Measurements from ENCODE around the gene BAMBI.

The BAMBI gene

DNA sequence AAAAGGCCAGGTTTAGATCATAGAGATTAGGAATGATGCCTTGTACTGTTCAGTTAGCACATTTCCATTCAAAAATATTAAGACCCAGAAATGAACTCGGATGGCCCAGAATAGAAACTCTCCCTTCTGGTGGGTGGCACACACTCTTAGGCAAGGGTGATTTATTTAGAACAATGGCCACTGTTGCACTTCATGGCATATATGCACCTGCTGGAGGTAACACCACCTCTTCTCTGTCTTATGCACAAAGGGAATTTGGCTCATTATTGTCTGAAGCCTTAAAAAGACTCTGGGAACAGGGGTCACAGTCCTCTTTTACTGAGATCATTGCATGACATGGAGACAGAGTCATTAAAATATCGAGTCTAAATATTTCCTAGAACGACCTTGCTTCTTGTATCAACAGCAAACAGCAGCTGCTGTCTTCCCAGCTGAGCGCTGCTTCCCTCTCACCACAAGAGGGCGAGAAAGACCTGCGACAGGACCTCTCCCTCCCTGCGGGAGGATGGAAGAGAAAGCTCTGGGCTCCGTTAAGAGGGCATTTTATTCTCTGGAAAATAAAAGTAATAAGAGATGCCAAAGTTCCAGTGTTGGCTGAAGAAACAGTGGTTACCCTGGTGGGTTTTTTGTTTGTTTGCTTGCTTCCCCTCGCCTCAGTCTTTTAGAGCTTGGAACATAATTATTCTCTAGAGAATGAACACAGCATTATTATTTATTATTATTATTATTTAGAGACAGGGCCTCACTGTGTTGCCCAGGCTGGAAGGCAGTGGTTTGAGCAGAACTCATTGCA lies 13.5 kb upstream of the BAMBI start:
- H3K4me1 Mint-ChIP-seq (ENCODE audit: low read depth) = peaks cover 14% of the 10 kb centered on the region
- no peaks in the 10 kb centered on the region for H3K36me3 Mint-ChIP-seq (ENCODE audit: low read depth)
- no peak overlapping the region for H3K27ac Mint-ChIP-seq
- H3K9me3 Mint-ChIP-seq = no peaks in the 10 kb centered on the region
- intact Hi-C loops (cut with micrococcal nuclease) = loop anchor here (1.0 to 5.0 kb wide), 2 partner anchors 328 to 639 kb away; no protein-coding TSS in a partner anchor
- H3K27me3 Mint-ChIP-seq = peaks cover 64% of the 10 kb centered on the region
- no peak overlapping the region for H3K4me3 Mint-ChIP-seq

DNA sequence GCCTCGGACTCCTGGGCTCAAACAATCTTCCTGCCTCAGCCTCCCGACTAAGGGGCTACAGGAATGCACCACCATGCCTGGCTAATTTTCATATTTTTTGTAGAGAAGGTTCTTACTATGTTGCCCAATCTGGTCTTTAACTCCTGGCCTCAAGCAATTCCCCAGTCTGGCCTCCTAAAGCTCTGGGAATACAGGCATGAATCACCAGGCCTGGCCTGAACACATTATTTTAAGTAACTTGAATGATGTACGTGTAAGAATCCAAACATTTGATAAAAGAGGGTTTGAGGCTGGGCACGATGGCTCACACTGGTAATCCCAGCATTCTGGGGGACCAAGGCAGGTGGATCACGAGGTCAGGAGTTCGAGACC lies 13.0 kb upstream of the BAMBI start:
- Mint-ChIP-seq H3K4me3 (no peak overlapping the region), H3K36me3 (ENCODE audit: low read depth) (no peaks in the 10 kb centered on the region), H3K9me3 (no peaks in the 10 kb centered on the region), H3K27me3 (peaks cover 69% of the 10 kb centered on the region), H3K27ac (no peak overlapping the region), H3K4me1 (ENCODE audit: low read depth) (peaks cover 20% of the 10 kb centered on the region)
- intact Hi-C loops (cut with micrococcal nuclease) = loop anchor here (1.0 to 5.0 kb wide), 2 partner anchors 327 to 638 kb away; no protein-coding TSS in a partner anchor

DNA sequence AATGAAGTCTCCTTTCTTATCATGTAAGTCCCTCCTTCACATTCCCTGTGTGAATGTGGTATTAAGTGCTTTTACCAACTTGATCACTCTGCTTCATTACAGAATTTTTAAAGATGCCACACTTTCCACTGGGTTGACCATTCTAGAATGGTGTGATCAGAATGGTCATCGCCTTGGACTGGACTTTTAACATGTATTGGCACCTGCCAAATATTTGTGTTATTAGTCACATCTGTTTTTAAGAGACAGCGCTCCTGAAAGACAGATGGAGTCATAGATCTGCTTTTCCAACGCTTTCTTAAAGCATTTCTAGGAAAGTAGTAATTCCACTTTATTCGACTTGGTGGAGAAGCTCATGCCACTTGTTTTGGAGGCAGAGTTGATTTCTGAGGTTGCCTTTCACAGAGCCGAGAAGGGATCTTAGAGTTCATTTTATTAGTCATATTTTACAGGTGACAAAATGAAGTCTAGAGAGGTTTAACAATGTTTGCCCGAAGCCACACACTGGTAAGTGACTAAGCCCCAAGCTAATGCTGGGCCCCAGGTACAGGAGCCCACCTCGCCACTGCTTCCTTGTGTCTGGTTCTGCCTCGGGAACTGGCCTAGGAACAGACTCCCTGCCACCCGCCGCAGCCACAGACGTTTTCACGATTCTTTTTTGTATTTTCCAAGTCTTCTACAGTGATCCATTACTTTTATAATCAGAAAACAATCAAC lies 10.4 kb upstream of the BAMBI start:
- peaks cover 15% of the 10 kb centered on the region for H3K4me1 Mint-ChIP-seq (ENCODE audit: low read depth)
- H3K4me3 Mint-ChIP-seq = no peak overlapping the region
- H3K9me3 Mint-ChIP-seq = no peaks in the 10 kb centered on the region
- no peaks in the 10 kb centered on the region for H3K36me3 Mint-ChIP-seq (ENCODE audit: low read depth)
- intact Hi-C loops (cut with micrococcal nuclease) = no loop called here
- no peak overlapping the region for H3K27ac Mint-ChIP-seq
- H3K27me3 Mint-ChIP-seq = peaks cover 83% of the 10 kb centered on the region

DNA sequence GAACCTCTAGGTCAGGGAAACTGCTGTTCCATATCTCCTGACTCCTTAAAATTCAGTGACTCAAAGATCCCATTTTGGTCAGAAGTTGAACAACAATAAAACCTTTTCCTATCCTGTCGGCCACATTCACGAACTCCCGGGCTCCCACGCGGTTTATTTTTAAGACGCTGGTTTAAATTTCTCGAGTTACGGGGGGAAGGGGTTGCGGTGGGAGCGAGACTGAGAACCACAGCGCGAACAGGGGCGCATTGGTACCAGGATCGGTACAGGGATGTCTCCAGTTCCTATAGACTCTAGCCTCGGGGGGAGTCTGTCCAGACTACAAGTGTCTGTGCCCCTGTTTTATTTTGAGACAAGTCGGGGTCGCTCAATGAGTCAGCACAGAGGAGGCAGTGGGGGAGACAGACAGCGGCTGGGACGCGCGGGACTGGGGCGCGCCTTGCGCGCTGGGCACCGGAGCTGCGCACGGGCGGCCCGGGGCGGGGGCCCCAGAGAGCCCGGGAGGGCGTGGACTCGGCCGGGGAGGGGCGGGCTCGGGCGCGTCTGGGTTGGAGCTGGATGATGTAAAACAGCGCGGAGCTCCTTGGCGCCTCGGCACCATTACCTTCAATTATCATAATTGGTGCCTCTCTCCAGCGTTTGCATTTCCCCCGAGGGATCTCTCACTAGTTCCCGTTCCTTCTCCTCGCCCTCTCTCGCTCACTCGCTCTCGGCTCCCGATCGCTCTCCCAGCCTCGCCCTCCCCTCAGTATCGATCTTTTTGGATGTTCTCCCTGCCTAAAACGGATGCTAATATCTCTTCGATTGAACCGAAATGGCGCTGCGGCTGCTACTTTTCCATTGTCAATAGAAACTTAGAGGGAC lies 8.7 kb upstream of the BAMBI start:
- Mint-ChIP-seq H3K36me3 (ENCODE audit: low read depth) (no peaks in the 10 kb centered on the region), H3K27ac (no peak overlapping the region), H3K9me3 (no peaks in the 10 kb centered on the region), H3K4me3 (no peak overlapping the region), H3K4me1 (ENCODE audit: low read depth) (peaks cover 15% of the 10 kb centered on the region), H3K27me3 (peaks cover 81% of the 10 kb centered on the region)
- intact Hi-C loops (cut with micrococcal nuclease) = no loop called here

DNA sequence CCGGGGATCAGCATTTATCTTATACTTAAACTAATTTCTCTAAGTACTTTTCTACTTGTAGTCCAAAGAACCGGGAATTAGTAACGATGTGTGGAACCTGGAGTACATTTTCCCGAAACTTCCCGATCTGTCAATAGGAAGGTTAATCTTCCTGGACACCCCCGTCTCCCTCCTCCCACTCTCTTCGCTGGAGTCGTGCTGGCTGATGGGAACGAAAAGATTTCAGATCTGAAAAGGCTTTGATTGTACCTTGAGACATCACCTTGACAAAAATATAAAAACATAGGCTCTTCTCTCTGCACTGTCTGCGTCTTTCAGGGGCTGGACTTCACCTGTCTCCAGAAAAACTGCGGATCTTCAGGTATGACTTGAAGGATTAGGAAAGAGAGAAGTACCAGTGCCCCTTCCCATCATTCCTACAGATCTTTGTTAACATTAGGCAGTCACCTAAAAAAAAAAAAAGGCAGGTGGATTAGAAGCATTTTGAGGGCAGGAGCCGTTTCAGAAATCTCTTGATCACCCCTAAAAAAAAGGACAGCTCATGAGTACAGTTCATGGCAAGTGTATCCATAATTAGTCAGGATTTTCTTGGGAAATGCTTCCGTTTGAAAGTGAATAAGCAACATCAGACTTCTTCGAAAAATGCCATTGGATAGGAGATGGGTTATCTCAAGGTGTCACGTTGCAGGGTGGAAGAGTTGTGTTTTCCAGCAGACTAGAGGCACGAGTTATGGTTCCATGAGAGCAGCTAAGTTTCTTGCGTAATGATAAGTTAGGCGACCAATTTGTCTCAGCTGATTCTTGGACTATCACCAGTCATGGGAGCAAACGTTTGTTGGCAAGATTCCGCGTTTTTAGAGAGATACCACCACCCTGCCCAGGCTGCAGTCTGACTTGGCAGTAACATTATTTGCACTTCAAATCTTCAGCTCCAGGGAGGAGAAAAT lies 7.8 kb upstream of the BAMBI start:
- Mint-ChIP-seq H3K36me3 (ENCODE audit: low read depth) (no peaks in the 10 kb centered on the region), H3K27ac (no peak overlapping the region), H3K4me1 (ENCODE audit: low read depth) (peaks cover 15% of the 10 kb centered on the region), H3K27me3 (peaks cover 86% of the 10 kb centered on the region), H3K9me3 (no peaks in the 10 kb centered on the region), H3K4me3 (no peak overlapping the region)
- intact Hi-C loops (cut with micrococcal nuclease) = no loop called here

DNA sequence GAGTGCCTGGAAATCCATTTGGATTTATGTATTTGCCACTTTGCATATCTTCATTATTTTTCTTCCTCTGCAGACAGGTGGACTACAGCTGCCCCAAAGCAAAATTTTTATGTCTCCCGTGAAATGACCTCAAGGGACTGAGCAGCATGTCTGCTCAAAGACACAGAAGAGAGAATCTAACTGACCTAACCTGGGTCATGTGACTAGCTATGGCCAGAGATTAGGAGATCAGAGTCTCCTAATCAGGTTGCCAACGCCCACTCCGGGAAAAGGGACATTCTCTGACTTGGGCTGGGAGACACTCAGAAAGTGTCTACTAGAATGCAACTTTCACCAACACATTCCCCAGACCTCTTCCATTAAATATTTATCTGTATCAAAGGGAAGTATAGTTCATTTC lies 2.5 kb upstream of the BAMBI start:
- no peaks in the 10 kb centered on the region for H3K9me3 Mint-ChIP-seq
- H3K27me3 Mint-ChIP-seq = peaks cover 80% of the 10 kb centered on the region
- intact Hi-C loops (cut with micrococcal nuclease) = no loop called here
- peaks cover 20% of the 10 kb centered on the region for H3K4me1 Mint-ChIP-seq (ENCODE audit: low read depth)
- no peak overlapping the region for H3K4me3 Mint-ChIP-seq
- no peak overlapping the region for H3K27ac Mint-ChIP-seq
- H3K36me3 Mint-ChIP-seq (ENCODE audit: low read depth) = no peaks in the 10 kb centered on the region

DNA sequence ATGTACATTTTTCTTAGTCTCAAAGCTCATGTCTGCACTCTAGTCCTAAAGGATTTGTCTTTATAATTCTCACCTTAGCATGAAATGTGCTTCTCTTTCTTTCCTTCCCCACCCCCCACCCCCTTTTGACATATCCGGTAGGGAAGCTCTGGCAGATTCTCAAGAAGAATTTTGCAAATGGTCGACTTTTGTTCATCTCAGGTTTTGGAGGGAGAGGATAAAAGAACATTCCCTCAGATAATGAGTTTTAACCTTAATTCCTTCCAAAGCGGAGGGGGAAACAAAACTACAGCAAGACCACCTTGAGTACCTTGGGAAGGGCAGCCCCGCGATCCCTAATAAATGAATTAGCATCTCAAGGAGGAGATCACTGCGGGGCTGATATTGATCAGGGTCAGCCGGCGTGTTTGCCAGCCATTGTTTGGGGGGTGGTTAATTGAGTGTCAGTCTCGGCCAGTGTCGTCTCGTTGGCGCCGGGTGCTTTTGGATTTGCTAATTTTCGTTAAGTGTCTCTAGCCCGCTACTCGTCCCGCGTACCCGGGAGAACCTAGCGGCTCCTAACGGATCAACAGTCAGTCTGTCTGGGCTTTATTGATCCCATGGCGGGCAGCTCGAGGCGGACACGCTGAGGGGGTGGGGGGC lies 874 bp upstream of the BAMBI start:
- intact Hi-C loops (cut with micrococcal nuclease) = no loop called here
- Mint-ChIP-seq H3K27me3 (peaks cover 76% of the 10 kb centered on the region), H3K27ac (no peak overlapping the region), H3K4me3 (peak overlapping the region; percentile 60), H3K9me3 (no peaks in the 10 kb centered on the region), H3K36me3 (ENCODE audit: low read depth) (no peaks in the 10 kb centered on the region), H3K4me1 (ENCODE audit: low read depth) (peaks cover 27% of the 10 kb centered on the region)

DNA sequence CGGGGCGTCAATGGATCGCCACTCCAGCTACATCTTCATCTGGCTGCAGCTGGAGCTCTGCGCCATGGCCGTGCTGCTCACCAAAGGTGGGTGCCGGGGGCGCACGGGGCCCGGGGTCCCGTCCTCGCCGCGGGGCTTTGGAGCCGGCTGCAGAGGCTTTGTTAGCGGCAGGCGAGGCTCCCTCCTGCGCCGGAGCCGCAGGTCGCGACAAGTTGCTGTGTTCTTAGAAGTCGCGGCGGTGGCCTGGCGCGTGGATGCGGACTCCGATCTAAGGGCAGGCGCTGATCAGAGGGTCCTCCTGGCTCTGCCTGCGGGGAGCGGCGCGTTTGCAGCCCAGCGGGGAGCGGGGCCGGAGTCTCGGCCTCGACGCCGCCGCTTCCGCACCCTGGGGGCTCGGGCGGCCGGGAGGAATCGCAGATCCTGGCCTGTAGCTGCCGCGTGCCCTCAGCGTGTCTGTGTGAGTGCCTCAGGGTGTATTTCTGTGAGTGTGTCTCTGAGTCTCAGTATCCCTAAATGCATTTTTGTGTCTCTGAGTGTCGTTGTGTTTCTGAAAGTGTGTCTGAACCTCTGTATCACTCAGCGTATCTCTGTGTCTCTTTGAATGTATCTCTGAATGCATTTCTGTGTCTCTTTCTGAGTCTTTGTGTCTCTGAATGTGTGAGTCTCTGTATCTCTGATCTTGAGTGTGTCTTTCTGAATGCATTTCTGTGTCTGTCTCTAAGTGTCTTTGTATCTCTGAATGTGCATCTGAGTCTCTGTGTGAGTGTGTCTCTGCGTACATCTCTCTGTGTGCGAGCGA lies 766 bp downstream of the BAMBI start:
- Mint-ChIP-seq H3K9me3 (no peaks in the 10 kb centered on the region), H3K27ac (no peak overlapping the region), H3K36me3 (ENCODE audit: low read depth) (no peaks in the 10 kb centered on the region), H3K4me1 (ENCODE audit: low read depth) (peaks cover 27% of the 10 kb centered on the region), H3K27me3 (peaks cover 69% of the 10 kb centered on the region), H3K4me3 (peak overlapping the region; percentile 67)
- intact Hi-C loops (cut with micrococcal nuclease) = no loop called here

DNA sequence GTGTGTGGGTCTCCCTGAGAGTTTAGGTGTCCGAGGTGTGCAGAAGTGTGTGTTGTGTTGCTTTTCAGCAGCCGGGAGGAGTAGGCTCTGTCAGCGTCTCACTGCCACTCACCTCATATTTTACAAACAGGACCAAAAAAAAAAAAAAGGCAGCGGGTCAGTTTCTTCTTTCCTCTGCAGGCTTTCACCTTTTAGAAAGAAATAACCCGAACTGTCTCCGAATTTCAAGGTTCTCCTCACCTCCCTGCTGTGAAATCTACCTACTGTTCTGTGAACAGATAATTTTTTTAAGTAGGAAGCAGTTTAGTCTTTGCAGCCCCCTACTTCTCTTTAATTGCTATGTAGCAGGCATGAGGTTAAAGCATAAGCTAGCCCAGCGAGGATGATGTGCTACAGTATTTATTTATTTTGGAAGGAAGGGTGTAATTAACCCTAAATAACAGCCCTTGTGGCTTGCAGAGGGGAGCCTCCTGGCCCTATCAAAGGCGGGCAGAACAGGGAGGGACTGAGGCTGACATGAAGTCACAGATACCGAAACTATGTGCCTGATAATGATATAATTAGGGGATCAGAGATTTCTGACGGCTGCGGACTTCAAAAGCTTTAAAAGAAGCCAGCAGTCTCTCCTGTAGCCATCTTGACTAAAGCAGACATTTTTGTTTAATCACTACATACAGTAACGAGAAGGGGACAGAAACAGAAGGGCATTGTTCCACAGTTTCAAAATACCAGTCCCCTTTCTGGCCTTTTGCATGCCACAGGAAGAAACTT lies 1.6 kb downstream of the BAMBI start:
- Mint-ChIP-seq H3K4me3 (peak overlapping the region; percentile 67), H3K27ac (no peak overlapping the region), H3K36me3 (ENCODE audit: low read depth) (no peaks in the 10 kb centered on the region), H3K27me3 (peaks cover 66% of the 10 kb centered on the region), H3K9me3 (no peaks in the 10 kb centered on the region), H3K4me1 (ENCODE audit: low read depth) (peaks cover 27% of the 10 kb centered on the region)
- intact Hi-C loops (cut with micrococcal nuclease) = no loop called here

DNA sequence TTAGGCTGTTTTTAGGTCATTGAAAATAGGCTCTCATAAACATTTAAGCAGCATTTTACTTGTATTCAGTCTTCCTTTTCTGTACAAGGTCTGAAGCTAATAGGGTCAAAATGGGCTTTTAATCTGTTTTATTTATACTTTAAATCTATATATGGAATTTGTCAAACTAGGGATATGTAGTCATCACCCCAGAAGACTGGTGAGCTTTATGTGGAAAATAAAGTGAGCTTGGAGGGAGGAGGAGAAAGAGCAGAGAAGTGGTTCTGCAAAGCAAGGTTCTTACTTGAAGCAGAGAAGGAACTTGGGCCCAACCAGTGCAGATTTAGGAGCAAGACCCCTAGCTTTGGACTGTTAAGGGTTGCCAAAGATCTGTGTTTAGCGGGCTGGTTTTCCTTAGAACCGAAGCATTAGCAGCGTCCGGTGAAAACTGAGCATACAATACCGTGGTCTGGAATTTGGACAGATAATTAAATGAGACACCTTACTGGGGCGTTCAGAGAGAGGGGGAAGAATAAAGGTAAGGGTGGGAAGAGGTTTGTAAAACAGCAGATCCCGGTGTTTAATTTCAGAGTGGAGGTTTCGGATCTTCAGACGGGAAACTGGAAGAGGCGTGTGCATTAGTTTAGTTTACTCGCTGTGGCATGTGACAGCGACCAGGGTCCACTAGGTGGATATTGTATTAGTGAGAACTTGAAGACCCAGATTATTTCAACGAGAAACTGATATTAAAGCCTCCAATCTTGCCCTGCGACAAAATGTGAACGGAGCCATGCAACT lies 2.4 kb downstream of the BAMBI start:
- peaks cover 27% of the 10 kb centered on the region for H3K4me1 Mint-ChIP-seq (ENCODE audit: low read depth)
- peak overlapping the region; percentile 60 for H3K4me3 Mint-ChIP-seq
- no peak overlapping the region for H3K27ac Mint-ChIP-seq
- peaks cover 59% of the 10 kb centered on the region for H3K27me3 Mint-ChIP-seq
- intact Hi-C loops (cut with micrococcal nuclease) = no loop called here
- H3K9me3 Mint-ChIP-seq = no peaks in the 10 kb centered on the region
- no peaks in the 10 kb centered on the region for H3K36me3 Mint-ChIP-seq (ENCODE audit: low read depth)

DNA sequence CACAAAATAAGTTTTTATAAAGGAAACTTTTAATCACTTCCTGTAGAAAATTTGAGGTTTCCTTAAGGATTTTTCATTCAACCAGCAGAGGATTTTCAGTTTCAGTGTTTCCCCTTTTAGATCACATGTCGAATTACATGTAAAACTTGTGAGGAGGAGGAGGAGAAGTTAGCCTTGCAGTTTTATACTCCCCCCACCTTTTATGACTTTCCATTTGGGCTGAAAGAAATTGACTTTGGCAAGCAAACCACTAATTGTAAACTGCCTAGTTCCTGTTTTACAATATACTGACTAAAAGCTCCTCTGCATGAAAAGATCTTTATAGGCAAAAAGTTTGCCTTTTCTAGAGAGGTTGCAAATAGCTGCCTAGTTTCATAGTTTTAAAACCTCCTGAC lies 3.0 kb downstream of the BAMBI start:
- peaks cover 55% of the 10 kb centered on the region for H3K27me3 Mint-ChIP-seq
- peaks cover 27% of the 10 kb centered on the region for H3K4me1 Mint-ChIP-seq (ENCODE audit: low read depth)
- H3K36me3 Mint-ChIP-seq (ENCODE audit: low read depth) = no peaks in the 10 kb centered on the region
- H3K9me3 Mint-ChIP-seq = no peaks in the 10 kb centered on the region
- H3K4me3 Mint-ChIP-seq = peak overlapping the region; percentile 60
- H3K27ac Mint-ChIP-seq = no peak overlapping the region
- intact Hi-C loops (cut with micrococcal nuclease) = no loop called here
